COLO668 (cell line): ENCODE results near the gene PMIS2.

Experiments
- DNase-seq: peaks from one replicate; lab custom pipeline; 2025; ENCODE audit not compliant: unreplicated experiment; lab: John Stamatoyannopoulos, UW

PMIS2 gene

DNA sequence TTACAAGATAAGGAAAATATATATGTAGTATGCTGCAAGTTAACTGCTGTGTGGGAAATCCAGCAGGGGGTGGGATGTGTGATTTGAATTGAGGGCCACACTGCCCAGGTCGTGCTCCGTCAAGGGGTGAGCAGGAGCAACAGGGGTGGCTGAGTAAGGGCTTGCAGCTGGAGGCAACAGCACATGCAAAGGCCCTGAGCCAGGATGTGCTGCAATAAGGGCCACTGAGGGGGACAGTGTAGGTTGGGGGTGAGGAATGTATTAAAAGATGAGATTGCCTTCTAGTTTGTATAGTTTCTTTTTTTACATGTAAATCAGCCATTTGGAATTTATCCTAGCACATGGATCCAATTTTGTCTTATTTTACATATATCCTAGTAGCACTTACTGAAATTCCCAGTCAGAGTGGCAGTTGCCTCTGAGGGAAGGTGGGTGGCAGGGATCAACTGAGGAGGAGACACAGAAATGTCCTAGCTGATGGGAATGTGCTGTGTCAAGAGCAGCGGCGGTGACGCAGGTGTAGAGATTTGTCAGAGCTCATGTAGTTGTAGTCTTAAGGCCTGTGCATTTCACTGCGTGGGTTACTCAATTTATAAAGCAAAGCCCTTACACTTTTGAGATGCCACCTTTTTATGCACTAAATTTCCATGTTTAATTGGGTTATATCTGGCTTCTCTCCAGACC lies 37.5 kb downstream of the PMIS2 start:
- DNase-seq, result no peak

DNA sequence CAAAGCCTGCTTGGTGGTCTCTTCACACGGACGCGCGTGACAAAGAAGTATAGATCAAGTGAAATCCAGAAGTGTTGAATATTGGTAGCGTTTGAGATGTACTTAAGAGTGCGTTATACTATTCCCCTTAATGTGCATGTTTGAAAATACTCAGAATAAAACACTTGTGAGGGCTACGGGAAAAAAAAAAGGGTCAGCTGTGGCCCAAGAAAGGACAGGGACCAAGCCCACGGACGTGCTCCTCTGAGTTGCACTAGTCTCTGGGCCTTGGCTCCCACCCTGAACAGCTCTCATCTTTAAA lies 42.2 kb downstream of the PMIS2 start:
- DNase-seq, result no peak

DNA sequence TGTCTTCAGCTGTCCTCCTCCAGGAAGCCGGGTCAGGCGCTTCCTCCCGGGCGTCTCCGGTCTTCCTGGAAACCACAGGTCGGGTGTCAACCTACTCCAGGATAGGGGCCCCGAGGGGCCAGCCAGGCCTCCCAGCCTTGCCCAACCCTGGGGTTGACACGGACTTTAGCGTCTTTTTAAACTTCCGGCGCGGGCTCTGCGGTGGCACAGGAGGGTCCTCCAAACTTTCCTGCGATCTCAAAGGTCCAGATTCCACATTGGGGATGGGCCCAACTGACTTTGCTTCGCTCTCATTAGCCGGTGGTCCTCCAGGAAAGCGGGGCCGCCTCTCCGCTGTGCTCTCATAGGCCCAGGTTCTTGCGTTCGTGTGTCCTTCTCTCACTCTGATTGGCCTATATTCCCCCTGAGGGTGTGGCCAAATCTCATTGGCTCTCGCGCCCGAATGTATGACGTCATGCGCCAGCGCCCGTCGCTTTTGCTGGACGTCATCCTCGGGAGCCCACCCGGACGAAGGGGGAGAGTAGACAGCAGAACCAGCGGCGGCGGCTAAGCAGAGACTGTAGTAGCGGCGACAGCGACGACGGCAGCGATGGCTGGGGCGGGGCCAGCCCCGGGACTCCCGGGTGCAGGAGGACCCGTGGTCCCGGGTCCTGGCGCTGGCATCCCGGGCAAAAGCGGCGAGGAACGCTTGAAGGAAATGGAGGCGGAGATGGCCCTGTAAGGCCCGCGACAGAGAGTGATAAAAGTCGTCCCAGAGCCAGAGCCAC lies 42.8 kb downstream of the PMIS2 start, which contains the start of gene RBM42:
TSS of gene RBM42 (plus strand) at position 472 of the 767 bp plus-strand sequence. CDS start at position 590, 118 bp downstream.
- DNase-seq, result peak; percentile 94

DNA sequence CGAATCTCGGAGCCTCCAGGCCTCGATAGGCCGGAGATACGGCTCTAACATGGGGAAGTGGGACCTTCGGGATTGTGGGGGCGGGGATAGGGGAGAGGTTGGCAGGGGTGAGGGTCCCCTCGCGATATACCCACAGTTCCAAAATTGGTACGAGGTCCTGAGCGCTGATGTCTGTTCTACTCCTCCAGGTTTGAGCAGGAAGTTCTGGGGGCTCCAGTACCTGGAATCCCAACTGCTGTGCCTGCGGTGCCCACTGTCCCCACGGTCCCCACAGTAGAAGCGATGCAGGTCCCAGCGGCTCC lies 43.3 kb downstream of the PMIS2 start:
- DNase-seq, result no peak

DNA sequence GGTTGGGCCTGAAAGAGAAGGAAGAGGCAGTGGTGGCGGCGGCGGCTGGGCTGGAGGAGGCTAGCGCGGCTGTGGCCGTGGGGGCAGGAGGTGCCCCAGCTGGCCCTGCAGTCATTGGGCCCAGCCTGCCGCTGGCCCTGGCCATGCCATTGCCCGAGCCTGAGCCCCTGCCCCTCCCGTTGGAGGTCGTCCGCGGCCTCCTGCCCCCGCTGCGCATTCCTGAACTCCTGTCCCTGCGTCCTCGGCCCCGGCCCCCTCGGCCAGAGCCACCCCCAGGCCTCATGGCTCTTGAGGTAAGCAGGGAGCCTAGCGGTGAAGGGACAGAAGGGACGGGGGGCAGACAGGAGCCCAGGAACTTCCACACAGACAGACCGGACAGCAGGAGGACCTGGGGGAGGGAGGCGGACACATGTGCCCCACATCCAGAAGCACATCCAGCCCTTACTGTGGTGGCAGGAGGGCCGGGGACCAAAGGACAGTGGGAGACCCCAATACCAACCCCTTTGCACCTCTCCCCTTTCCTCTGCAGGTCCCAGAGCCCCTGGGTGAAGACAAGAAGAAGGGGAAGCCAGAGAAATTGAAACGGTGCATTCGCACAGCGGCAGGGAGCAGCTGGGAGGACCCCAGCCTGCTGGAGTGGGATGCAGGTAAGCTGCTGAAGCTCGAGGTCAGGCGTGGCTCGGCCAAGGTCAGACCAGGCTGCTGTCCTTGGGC lies 47.9 kb downstream of the PMIS2 start:
- no peak for DNase-seq

DNA sequence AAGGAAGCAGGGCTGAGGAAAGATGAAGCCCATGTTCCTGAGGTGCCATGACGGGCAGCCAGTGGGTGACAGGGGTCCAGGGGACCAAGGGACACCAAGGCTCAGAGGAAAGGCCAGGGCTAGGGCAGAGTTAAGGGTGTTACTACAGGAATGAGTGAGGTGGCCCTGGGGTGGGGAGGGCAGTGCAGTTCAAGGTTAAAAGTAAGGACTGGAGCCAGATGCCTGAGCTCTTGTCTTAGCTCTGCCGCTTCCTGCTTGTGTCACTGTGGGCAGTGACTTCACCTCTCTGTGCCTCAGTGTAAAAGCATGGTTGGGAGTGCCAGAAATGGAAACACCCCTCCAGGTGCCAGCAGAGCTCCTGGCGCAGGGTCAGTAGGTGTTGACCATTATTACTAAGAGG lies 50.7 kb downstream of the PMIS2 start:
- DNase-seq, result no peak
